Measurements from ENCODE around the gene SLK. TPM values are rescaled to one million over a fixed set of nuclear protein-coding genes. Genes with fewer than 3 reads are reported as not detected.

Gene SLK
- total RNA-seq, 1 donor from 2014 or later, result 36.1 TPM

GRCh38 chr10:104034401-104035193 is 67.7 kb downstream of the SLK start:
- H3K27ac ChIP-seq (replicated peaks), result no peak overlapping the region
- intact Hi-C loops (cut with micrococcal nuclease), result no loop called here
- H3K27me3 ChIP-seq (ENCODE audit: low read depth), result no peaks in the 10 kb centered on the region
- TF ChIP-seq CTCF (IDR thresholded peaks at IDR 0.05; ENCODE audit: borderline replicate concordance), result no peak
- H3K4me3 ChIP-seq, result no peak overlapping the region
- peaks cover 6% of the 10 kb centered on the region for H3K4me1 ChIP-seq
- no peak for DNase-seq
- no peaks in the 10 kb centered on the region for H3K9me3 ChIP-seq (replicated peaks)
- peaks cover 7% of the 10 kb centered on the region for H3K36me3 ChIP-seq

GRCh38 chr10:104035194-104036068 is 68.5 kb downstream of the SLK start:
- Histone ChIP-seq H3K4me3 (no peak overlapping the region), H3K27me3 (ENCODE audit: low read depth) (no peaks in the 10 kb centered on the region), H3K27ac (replicated peaks) (no peak overlapping the region), H3K9me3 (replicated peaks) (no peaks in the 10 kb centered on the region), H3K36me3 (peaks cover 4% of the 10 kb centered on the region), H3K4me1 (no peaks in the 10 kb centered on the region)
- intact Hi-C loops (cut with micrococcal nuclease), result no loop called here
- TF ChIP-seq CTCF (IDR thresholded peaks at IDR 0.05; ENCODE audit: borderline replicate concordance), result no peak
- no peak for DNase-seq

- intact Hi-C loops (cut with micrococcal nuclease), result no loop called here
- Histone ChIP-seq H3K27ac (replicated peaks) (no peak overlapping the region), H3K9me3 (replicated peaks) (no peaks in the 10 kb centered on the region), H3K4me1 (no peaks in the 10 kb centered on the region), H3K27me3 (ENCODE audit: low read depth) (no peaks in the 10 kb centered on the region), H3K36me3 (no peaks in the 10 kb centered on the region), H3K4me3 (no peak overlapping the region)
- no peak for TF ChIP-seq CTCF (IDR thresholded peaks at IDR 0.05; ENCODE audit: borderline replicate concordance)
- DNase-seq, result no peak
Measured at GRCh38 chr10:104036069-104036384, 69.1 kb downstream of the SLK start.

- Histone ChIP-seq H3K4me3 (no peak overlapping the region), H3K4me1 (no peaks in the 10 kb centered on the region), H3K27ac (replicated peaks) (no peak overlapping the region), H3K9me3 (replicated peaks) (no peaks in the 10 kb centered on the region), H3K36me3 (no peaks in the 10 kb centered on the region), H3K27me3 (ENCODE audit: low read depth) (no peaks in the 10 kb centered on the region)
- TF ChIP-seq CTCF (IDR thresholded peaks at IDR 0.05; ENCODE audit: borderline replicate concordance), result no peak
- intact Hi-C loops (cut with micrococcal nuclease), result no loop called here
- no peak for DNase-seq
Measured at GRCh38 chr10:104036518-104037260, 69.7 kb downstream of the SLK start.

GRCh38 chr10:104037261-104037951 is 70.5 kb downstream of the SLK start:
- TF ChIP-seq CTCF (IDR thresholded peaks at IDR 0.05; ENCODE audit: borderline replicate concordance), result no peak
- DNase-seq, result no peak
- Histone ChIP-seq H3K4me3 (no peak overlapping the region), H3K27me3 (ENCODE audit: low read depth) (no peaks in the 10 kb centered on the region), H3K4me1 (no peaks in the 10 kb centered on the region), H3K27ac (replicated peaks) (no peak overlapping the region), H3K36me3 (no peaks in the 10 kb centered on the region), H3K9me3 (replicated peaks) (no peaks in the 10 kb centered on the region)
- intact Hi-C loops (cut with micrococcal nuclease), result no loop called here

All from left ventricle myocardium inferior (tissue), 1 donor.